ENCODE data around the gene P2RY11. TPM values are rescaled to one million over a fixed set of nuclear protein-coding genes. Genes with fewer than 3 reads are reported as not detected.
A peak's percentile ranks its signal among the peaks of the same experiment; 100 is the strongest.

Gene P2RY11
- total and polyA plus RNA-seq, 2 of the 4 experiments (the other 2 are of a cell fraction): 0.54 to 4.5 TPM

GRCh38 chr19:10089801-10090375, 21.6 kb upstream of the P2RY11 start:
- TF ChIP-seq POLR2A (IDR thresholded peaks at IDR 0.05; ENCODE audit: low read depth, low read length): no peak
- TF ChIP-seq FOS (IDR thresholded peaks at IDR 0.05; ENCODE audit: low read depth, low read length): no peak
- no peak for TF ChIP-seq SMC3 (IDR thresholded peaks at IDR 0.05; ENCODE audit: low read depth, low read length)
- TF ChIP-seq MXI1 (IDR thresholded peaks at IDR 0.05; ENCODE audit: borderline replicate concordance, low read depth, low read length): no peak
- Histone ChIP-seq H3K79me1 (ENCODE audit: low read depth in 1 of 2, low read length in 2 of 2) (peaks cover 3 to 24% of the 10 kb centered on the region in 2 experiments; a peak in 3 of 4 replicates), H3K4ac (ENCODE audit: low read depth, low read length) (no peak overlapping the region), H2BK120ac (ENCODE audit: low read depth, low read length) (no peak overlapping the region), H3K9ac (ENCODE audit: low read depth, low read length) (no peak overlapping the region), H2BK5ac (ENCODE audit: low read depth, low read length, poor library complexity, severe bottlenecking) (no peak overlapping the region), H3K9me3 (ENCODE audit: control insufficient read depth, insufficient read depth, low read length) (no peaks in the 10 kb centered on the region), H3K18ac (ENCODE audit: low read depth, low read length) (no peak overlapping the region), H4K5ac (ENCODE audit: low read depth, low read length) (no peak overlapping the region), H4K91ac (ENCODE audit: insufficient read depth, low read depth, low read length) (no peak overlapping the region), H3K4me2 (ENCODE audit: low read depth, low read length) (no peak overlapping the region), H3K9me1 (ENCODE audit: insufficient read depth, low read length) (peaks cover 13% of the 10 kb centered on the region; the same call in 1 of the 2 replicates), H3K4me3 (ENCODE audit: insufficient read depth, low read depth, low read length) (no peak overlapping the region), H2BK20ac (ENCODE audit: low read depth, low read length) (no peak overlapping the region), H3K36me3 (ENCODE audit: control insufficient read depth, insufficient read depth, low read length) (peaks cover 31% of the 10 kb centered on the region; the same call in 1 of the 2 replicates), H3K23ac (ENCODE audit: low read depth, low read length) (no peak overlapping the region), H2BK15ac (ENCODE audit: low read depth, low read length) (no peak overlapping the region), H3K14ac (replicated peaks; ENCODE audit: low read depth, low read length) (no peak overlapping the region), H2AK9ac (replicated peaks; ENCODE audit: low read depth, low read length, poor library complexity) (no peak overlapping the region), H4K8ac (ENCODE audit: low read depth in 2 of 2, low read length in 2 of 2) (no peak overlapping the region), H2AFZ (replicated peaks; ENCODE audit: low read length, poor library complexity) (peak overlapping the region; percentile 32), H2AK5ac (ENCODE audit: low read depth, low read length) (no peak overlapping the region), H3K56ac (ENCODE audit: extremely low read depth, insufficient read depth, low read length) (no peak overlapping the region), H3K4me1 (ENCODE audit: control insufficient read depth, insufficient read depth, low read length) (no peaks in the 10 kb centered on the region), H4K20me1 (ENCODE audit: insufficient read depth, low read length) (no peaks in the 10 kb centered on the region), H3K27me3 (ENCODE audit: control insufficient read depth, insufficient read depth, low read length) (no peaks in the 10 kb centered on the region), H3K27ac (ENCODE audit: insufficient read depth, low read length) (no peak overlapping the region)
- in situ Hi-C loops (cut with MboI; ENCODE audit: low sequenced_read_pairs): no loop called here
- BruUV-seq (replicated peaks): no TSS peak
- ChIA-PET POLR2A (ENCODE audit: unreplicated experiment) (no interaction called here), CTCF (no interaction called here)
- intact Hi-C loops (cut with micrococcal nuclease): no loop called here
- dilution Hi-C loops (cut with HindIII; ENCODE audit: low sequenced_read_pairs, unreplicated experiment): no loop called here
- 85% methylated on average over 12 of the region's 15 CpGs; no CpG with 5 or more reads in 1 of the 2 experiments for WGBS, 2 experiments (ENCODE audit: extremely low coverage in 2 of 2, insufficient read length in 1 of 2)
- DNase-seq (no peak), ATAC-seq (ENCODE audit: low read depth) (no peak)

Measured in IMR-90 (cell line).